Fibroblast of mammary gland (primary cell): ENCODE data around the gene HAUS2.
"Not testable (repeated sequence)": the region's sequence is repeated elsewhere in the genome, so short reads cannot be mapped to it uniquely, and the experiment has no call there.

Source experiments
- DNase-seq: peaks from one replicate; pipeline ENCODE4 v3.0.0-alpha.2; 2010; ENCODE audit warnings: low read depth
- H3K4me3 ChIP-seq: 2 replicates; pipeline ENCODE4 v1.5.1; 2011; ENCODE audit warnings: low read depth, mild to moderate bottlenecking, low read length, moderate library complexity; ENCODE audit not compliant: control insufficient read depth
- CTCF ChIP-seq: conservative IDR thresholded peaks from 2 replicates; pipeline ENCODE4 v1.5.1; 2011; ENCODE audit warnings: low read depth, low read length, inconsistent platforms; ENCODE audit not compliant: control insufficient read depth, insufficient read depth

The HAUS2 gene

GRCh38 chr15:42594095-42594494 is 45.5 kb downstream of the HAUS2 start:
- DNase-seq, result no peak
- no peak for TF ChIP-seq CTCF
- no peak overlapping the region for H3K4me3 ChIP-seq

- DNase-seq, result peak; percentile 33
- TF ChIP-seq CTCF, result no peak
- H3K4me3 ChIP-seq, result no peak overlapping the region
Observed at GRCh38 chr15:42595626-42596240, 47.1 kb downstream of the HAUS2 start.

GRCh38 chr15:42601316-42601715 is 52.7 kb downstream of the HAUS2 start:
- DNase-seq, H3K4me3 ChIP-seq: not testable (repeated sequence)

DNA sequence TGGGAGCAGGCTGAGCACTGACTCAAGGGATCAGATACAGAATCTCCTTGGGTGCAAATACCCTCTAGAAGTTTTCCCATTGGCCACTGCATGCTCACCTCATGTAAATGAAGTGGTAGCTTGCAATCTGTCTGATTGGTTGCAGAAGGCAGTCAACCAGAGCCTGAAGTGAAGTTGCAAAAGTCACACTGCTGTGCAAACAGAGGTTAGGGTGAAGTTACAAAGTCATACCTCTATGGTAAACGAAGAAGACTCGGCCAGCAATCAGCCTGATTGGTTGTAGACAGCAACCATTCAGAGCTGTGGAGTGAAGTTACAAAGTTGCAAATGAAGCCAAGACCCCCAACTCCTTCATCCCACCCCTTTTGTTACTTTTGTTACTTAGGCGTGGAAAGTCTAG is 53.9 kb downstream of the HAUS2 start:
- no peak overlapping the region for H3K4me3 ChIP-seq
- no peak for TF ChIP-seq CTCF
- no peak for DNase-seq

DNA sequence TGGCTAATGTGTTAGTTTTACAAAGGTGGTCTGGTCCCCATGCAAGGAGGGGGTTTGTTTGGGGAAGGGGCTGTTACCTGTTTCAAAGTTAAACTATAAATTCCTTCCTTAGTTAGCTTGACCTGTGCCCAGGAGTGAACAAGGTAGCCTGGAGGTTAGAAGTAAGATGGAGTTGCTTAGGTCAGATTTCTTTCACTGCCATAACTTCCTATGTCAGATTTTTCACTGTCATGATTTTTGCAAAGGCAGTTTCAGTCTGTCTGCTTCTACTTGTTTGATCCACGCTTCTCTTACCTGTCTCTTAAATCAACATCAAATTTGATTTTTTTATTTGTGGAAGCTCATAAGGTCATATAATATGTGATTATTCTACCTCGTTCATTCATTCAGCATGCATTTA is 55.3 kb downstream of the HAUS2 start:
- no peak for TF ChIP-seq CTCF
- H3K4me3 ChIP-seq, result no peak overlapping the region
- no peak for DNase-seq

DNA sequence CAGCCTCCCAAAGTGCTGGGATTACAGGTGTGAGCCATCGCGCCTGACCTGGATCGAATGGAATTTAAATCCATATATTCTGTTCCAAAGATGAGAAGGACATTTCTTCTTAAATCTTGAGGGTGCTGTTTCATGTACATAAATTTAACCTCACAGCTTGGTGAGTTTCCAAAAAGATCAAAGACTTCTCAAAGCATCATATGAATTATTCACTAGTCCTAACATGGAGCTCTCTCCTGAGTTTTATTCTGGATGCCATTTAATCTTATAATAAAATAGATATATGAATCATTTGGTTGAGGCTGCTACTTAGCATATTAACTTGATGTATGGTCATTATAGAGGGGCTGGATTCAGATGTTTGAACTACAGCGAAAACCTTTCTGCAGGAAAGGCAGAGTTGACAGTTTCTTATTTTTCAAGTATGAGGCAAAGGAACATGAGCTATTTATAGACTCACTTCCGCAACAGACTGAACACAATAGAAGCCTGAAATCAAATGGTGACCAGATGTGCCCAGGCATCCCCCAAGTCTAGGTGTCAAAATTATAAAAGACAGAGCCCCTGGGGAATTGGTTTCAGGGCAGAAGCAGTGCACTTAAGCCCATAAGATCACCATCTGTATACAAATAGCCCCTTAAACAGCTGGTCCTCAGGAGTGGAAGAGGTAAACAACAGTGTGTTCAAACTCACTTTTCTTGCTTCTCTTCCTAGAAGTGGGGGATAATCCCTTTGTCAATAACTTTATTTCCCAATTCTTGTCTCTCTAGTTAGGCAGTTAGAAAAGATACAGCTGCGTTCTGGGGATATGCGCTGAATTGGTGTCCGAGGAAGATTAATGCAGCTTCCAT is 56.5 kb downstream of the HAUS2 start:
- no peak overlapping the region for H3K4me3 ChIP-seq
- no peak for TF ChIP-seq CTCF
- peak; percentile 54 for DNase-seq

GRCh38 chr15:42605796-42606195 is 57.2 kb downstream of the HAUS2 start:
- DNase-seq, result no peak
- no peak overlapping the region for H3K4me3 ChIP-seq
- TF ChIP-seq CTCF, result no peak
